RKO (cell line): Measurements from ENCODE around the gene MAST4.
"Not testable (repeated sequence)": the region's sequence is repeated elsewhere in the genome, so short reads cannot be mapped to it uniquely, and the experiment has no call there.

ENCODE experiments used
- DNase-seq: peaks from one replicate; pipeline ENCODE4 v3.0.0-alpha.2; 2016; ENCODE audit warnings: low spot score

MAST4 gene

GRCh38 chr5:67163863-67164595, 567.8 kb downstream of the MAST4 start:
- no peak for DNase-seq

DNA sequence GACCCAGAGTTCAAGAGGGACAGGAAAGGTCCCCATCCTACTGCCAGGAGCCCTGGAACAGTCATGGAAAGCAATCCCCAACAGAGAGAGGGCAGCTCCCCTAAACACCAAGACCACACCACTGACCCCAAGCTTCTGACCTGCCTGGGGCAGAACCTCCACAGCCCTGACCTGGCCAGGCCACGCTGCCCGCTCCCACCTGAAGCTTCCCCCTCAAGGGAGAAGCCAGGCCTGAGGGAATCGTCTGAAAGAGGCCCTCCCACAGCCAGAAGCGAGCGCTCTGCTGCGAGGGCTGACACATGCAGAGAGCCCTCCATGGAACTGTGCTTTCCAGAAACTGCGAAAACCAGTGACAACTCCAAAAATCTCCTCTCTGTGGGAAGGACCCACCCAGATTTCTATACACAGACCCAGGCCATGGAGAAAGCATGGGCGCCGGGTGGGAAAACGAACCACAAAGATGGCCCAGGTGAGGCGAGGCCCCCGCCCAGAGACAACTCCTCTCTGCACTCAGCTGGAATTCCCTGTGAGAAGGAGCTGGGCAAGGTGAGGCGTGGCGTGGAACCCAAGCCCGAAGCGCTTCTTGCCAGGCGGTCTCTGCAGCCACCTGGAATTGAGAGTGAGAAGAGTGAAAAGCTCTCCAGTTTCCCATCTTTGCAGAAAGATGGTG, 568.8 kb downstream of the MAST4 start:
- no peak for DNase-seq

DNA sequence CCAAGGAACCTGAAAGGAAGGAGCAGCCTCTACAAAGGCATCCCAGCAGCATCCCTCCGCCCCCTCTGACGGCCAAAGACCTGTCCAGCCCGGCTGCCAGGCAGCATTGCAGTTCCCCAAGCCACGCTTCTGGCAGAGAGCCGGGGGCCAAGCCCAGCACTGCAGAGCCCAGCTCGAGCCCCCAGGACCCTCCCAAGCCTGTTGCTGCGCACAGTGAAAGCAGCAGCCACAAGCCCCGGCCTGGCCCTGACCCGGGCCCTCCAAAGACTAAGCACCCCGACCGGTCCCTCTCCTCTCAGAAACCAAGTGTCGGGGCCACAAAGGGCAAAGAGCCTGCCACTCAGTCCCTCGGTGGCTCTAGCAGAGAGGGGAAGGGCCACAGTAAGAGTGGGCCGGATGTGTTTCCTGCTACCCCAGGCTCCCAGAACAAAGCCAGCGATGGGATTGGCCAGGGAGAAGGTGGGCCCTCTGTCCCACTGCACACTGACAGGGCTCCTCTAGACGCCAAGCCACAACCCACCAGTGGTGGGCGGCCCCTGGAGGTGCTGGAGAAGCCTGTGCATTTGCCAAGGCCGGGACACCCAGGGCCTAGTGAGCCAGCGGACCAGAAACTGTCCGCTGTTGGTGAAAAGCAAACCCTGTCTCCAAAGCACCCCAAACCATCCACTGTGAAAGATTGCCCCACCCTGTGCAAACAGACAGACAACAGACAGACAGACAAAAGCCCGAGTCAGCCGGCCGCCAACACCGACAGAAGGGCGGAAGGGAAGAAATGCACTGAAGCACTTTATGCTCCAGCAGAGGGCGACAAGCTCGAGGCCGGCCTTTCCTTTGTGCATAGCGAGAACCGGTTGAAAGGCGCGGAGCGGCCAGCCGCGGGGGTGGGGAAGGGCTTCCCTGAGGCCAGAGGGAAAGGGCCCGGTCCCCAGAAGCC, 569.6 kb downstream of the MAST4 start:
- DNase-seq, result no peak

DNA sequence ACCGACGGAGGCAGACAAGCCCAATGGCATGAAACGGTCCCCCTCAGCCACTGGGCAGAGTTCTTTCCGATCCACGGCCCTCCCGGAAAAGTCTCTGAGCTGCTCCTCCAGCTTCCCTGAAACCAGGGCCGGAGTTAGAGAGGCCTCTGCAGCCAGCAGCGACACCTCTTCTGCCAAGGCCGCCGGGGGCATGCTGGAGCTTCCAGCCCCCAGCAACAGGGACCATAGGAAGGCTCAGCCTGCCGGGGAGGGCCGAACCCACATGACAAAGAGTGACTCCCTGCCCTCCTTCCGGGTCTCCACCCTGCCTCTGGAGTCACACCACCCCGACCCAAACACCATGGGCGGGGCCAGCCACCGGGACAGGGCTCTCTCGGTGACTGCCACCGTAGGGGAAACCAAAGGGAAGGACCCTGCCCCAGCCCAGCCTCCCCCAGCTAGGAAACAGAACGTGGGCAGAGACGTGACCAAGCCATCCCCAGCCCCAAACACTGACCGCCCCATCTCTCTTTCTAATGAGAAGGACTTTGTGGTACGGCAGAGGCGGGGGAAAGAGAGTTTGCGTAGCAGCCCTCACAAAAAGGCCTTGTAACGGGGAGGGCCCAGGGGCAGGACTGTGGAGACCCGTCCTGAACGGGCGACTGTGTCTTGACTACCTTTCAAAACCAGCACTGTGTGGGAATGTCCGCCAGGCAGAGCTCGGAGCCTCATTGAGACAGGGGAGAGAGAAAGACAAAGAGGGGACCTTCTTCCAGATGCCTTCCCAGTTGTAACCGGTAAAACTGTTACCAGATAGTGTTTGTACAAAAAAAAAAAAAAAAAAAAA, 570.5 kb downstream of the MAST4 start:
- no peak for DNase-seq

DNA sequence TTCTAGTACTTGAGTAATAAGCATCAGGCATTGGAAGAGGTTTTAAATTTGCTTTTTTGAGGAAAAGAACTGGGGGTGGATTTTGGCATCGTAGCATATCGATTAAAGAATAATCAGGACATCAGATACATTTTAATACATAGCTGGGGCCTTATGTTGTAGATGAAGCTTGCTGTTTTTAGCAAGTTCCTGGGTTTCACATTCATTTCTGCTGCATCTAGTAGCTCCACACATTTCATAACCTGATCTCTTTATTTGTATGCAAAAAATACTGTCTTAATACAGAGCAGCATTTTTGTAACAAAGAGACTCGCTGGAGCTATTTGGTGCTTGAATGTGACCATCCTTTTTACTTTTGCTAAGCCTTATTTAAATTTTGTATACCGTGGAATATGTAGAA, 571.9 kb downstream of the MAST4 start:
- no peak for DNase-seq

DNA sequence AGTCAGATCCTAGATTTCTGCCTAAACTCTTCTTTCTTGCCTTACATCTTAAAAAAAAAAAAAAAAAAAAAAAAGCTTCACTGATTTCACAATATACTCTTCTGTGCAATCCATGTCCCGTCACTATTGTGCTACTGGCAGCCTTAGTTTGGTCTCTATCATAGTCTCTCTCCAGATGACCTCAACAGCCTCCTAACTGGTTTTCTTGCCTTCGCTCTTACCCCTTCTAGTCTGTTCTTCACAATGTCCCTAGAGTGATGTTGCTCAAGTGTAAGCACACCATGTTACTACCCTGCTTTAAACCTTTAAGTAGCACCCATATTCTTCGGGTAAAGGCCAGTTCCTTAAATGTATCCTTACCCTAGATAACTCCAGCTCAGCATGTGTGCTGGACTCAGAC, 574.6 kb downstream of the MAST4 start:
- no peak for DNase-seq

DNA sequence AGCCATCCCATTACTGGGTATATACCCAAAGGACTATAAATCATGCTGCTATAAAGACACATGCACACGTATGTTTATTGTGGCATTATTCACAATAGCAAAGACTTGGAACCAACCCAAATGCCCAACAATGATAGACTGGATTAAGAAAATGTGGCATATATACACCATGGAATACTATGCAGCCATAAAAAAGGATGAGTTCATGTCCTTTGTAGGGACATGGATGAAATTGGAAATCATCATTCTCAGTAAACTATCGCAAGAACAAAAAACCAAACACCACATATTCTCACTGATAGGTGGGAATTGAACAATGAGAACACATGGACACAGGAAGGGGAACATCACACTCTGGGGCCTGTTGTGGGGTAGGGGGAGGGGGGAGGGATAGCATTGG, 577.2 kb downstream of the MAST4 start:
- DNase-seq, result not testable (repeated sequence)

- peak; percentile 31 for DNase-seq
These were observed 577.8 kb downstream of the MAST4 start for GRCh38 chr5:67173959-67174358.

DNA sequence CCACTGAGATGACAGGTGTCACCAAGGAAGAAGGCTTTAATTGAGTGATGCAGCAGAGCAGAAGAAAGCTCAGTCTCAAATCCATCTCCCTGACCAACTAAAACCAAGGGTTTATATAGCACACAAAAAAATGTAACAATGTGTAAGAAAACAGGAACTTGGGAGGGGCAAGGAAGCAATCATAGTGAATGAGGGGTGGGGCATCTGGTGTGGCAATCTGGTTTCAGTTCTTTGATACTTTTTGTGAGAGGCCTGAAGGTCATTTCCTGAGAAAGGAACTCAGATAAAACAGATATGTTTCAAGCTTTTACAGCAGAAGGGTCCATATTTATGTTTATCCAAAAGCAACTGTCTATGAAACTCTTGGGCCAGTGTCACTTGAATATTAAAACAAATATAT, 580.7 kb downstream of the MAST4 start:
- DNase-seq, result no peak

DNA sequence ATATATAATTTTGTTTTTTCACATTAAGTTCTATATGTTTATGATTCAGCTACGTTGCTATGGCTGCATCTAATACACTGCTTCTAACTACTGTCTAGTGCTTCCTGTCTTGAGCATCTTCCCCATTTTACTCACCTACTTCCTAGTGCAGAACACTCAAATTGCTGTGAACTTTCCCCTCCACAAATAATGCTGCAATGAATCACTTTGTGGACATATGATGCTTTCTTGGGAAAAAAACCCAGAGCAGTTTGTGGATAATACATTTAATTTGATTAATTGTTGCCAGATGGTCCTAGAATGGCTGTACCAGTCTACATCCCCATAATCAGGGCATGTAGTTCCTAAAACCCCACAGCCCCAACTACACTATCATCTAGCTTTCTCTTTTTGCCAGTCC, 581.9 kb downstream of the MAST4 start:
- no peak for DNase-seq

DNA sequence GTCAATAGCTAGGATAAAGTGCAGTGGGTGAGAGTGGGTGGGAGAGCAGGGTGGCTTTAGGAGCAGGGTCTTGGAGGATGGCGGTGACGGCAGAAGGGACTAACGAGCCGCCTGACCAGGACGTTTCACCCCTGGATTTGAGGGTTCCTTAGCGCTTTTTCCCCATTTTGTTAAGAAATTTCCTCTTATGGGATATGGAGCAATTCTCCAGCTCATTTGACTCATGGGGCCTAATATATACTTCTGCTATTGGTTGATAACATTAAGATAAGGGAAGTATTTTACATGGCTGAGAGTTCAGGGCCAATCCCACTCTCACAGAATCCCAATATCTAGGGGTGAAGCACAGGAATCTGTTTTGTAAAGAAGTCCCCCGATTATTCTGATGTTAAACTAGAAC, 582.8 kb downstream of the MAST4 start:
- DNase-seq, result no peak

GRCh38 chr5:67179697-67180361, 583.6 kb downstream of the MAST4 start:
- DNase-seq, result no peak

GRCh38 chr5:67181648-67182221, 585.5 kb downstream of the MAST4 start:
- no peak for DNase-seq

GRCh38 chr5:67182301-67182790, 586.2 kb downstream of the MAST4 start:
- no peak for DNase-seq

GRCh38 chr5:67183859-67184258, 587.7 kb downstream of the MAST4 start:
- no peak for DNase-seq

GRCh38 chr5:67187006-67187715, 591.0 kb downstream of the MAST4 start:
- no peak for DNase-seq

DNA sequence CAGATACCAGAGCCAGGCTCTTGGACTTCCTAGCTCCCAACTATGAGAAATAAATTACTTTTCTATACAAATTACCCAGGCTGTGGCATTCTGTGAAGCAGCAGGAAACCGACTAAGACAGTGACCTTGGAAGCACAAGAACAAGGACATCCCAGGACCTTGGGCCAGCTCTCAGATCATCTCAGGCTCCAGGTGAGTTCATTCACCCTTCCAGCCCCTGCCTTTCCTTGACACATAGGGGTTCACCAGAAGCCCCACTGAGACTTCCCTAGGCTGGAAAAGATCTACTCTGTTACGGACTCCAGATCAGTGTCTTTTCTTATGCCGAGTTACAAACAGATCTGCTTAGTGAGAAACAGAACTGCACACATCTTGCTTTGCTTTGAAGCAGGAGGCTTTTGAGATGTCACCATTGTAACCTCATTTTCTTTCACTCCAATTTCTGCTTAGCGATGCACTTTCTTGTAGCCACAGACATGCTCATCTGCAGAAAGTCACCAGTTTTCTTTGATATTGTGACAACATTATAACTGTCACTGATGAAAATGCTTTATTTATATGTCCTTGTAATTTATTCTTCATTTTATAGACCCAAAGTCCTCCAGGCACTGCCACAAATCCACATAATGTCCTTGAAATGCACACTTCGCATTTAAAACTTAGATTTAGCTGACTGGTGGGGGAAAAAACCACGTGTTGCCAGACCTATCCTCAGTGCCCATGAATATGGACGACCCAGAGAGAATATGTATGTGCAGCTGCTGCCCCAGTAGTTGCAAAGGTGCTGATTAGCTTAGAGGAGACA, 592.3 kb downstream of the MAST4 start:
- DNase-seq, result no peak

GRCh38 chr5:67189079-67189354, 592.8 kb downstream of the MAST4 start:
- DNase-seq, result no peak

DNA sequence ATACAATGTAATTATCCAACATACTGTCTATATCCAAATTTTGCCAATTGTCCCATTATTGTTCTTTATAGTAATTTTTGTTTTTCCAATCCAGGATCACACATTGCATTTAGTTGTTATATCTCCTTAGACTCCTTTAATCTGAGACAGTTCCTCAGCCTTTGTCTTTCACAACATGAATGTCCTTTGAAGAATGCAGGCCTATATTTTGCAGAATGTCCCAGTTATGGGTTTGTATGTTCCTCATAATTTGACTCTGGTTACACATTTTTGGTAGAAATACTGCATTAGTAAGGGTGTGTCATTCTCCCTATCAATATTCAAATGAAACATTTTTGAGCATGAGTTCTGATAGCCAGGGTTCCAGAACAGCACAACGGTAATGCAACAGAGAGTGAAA, 593.7 kb downstream of the MAST4 start:
- no peak for DNase-seq

GRCh38 chr5:67190410-67190809, 594.2 kb downstream of the MAST4 start:
- DNase-seq, result no peak
